ENCODE data around the gene CLINT1. TPM values are rescaled to one million over a fixed set of nuclear protein-coding genes. Genes with fewer than 3 reads are reported as not detected.
A peak's percentile ranks its signal among the peaks of the same experiment; 100 is the strongest.

CLINT1 gene
- total and polyA plus RNA-seq, 2 experiments from 2014 or later, result 71.7 to 101 TPM

DNA sequence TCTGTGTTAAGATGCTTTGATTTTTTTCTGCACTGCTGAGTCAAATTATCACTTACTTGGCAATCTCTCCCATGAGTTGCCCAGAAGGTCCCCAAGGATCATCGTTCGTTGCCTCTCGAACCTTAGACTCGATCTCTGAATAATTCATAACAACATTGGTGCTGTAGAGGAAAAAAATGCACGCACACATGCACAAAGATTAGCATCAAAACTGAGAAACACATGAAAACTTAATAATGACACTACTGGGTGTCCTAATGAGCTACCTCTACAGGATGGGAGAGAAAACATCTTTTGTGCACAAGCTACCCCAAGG is 41.6 kb downstream of the CLINT1 start (continued):
- TF ChIP-seq, protein P1, sequence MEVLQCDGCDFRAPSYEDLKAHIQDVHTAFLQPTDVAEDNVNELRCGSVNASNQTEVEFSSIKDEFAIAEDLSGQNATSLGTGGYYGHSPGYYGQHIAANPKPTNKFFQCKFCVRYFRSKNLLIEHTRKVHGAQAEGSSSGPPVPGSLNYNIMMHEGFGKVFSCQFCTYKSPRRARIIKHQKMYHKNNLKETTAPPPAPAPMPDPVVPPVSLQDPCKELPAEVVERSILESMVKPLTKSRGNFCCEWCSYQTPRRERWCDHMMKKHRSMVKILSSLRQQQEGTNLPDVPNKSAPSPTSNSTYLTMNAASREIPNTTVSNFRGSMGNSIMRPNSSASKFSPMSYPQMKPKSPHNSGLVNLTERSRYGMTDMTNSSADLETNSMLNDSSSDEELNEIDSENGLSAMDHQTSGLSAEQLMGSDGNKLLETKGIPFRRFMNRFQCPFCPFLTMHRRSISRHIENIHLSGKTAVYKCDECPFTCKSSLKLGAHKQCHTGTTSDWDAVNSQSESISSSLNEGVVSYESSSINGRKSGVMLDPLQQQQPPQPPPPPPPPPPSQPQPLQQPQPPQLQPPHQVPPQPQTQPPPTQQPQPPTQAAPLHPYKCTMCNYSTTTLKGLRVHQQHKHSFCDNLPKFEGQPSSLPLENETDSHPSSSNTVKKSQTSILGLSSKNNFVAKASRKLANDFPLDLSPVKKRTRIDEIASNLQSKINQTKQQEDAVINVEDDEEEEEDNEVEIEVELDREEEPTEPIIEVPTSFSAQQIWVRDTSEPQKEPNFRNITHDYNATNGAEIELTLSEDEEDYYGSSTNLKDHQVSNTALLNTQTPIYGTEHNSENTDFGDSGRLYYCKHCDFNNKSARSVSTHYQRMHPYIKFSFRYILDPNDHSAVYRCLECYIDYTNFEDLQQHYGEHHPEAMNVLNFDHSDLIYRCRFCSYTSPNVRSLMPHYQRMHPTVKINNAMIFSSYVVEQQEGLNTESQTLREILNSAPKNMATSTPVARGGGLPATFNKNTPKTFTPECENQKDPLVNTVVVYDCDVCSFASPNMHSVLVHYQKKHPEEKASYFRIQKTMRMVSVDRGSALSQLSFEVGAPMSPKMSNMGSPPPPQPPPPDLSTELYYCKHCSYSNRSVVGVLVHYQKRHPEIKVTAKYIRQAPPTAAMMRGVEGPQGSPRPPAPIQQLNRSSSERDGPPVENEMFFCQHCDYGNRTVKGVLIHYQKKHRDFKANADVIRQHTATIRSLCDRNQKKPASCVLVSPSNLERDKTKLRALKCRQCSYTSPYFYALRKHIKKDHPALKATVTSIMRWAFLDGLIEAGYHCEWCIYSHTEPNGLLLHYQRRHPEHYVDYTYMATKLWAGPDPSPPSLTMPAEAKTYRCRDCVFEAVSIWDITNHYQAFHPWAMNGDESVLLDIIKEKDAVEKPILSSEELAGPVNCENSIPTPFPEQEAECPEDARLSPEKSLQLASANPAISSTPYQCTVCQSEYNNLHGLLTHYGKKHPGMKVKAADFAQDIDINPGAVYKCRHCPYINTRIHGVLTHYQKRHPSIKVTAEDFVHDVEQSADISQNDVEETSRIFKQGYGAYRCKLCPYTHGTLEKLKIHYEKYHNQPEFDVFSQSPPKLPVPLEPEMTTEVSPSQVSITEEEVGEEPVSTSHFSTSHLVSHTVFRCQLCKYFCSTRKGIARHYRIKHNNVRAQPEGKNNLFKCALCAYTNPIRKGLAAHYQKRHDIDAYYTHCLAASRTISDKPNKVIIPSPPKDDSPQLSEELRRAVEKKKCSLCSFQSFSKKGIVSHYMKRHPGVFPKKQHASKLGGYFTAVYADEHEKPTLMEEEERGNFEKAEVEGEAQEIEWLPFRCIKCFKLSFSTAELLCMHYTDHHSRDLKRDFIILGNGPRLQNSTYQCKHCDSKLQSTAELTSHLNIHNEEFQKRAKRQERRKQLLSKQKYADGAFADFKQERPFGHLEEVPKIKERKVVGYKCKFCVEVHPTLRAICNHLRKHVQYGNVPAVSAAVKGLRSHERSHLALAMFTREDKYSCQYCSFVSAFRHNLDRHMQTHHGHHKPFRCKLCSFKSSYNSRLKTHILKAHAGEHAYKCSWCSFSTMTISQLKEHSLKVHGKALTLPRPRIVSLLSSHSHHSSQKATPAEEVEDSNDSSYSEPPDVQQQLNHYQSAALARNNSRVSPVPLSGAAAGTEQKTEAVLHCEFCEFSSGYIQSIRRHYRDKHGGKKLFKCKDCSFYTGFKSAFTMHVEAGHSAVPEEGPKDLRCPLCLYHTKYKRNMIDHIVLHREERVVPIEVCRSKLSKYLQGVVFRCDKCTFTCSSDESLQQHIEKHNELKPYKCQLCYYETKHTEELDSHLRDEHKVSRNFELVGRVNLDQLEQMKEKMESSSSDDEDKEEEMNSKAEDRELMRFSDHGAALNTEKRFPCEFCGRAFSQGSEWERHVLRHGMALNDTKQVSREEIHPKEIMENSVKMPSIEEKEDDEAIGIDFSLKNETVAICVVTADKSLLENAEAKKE (CRISPR knock-in tag; IDR thresholded peaks at IDR 0.05), result no peak
- TF ChIP-seq EZH2phosphoT487 (IDR thresholded peaks at IDR 0.05; ENCODE audit: unreplicated experiment) (no peak), JUNB (IDR thresholded peaks at IDR 0.05; ENCODE audit: unreplicated experiment) (no peak), NANOG (IDR thresholded peaks at IDR 0.05; ENCODE audit: borderline replicate concordance) (no peak), ZNF331 (CRISPR knock-in tag; IDR thresholded peaks at IDR 0.05; ENCODE audit: low read depth) (no peak), STAT1 (IDR thresholded peaks at IDR 0.05; ENCODE audit: unreplicated experiment) (no peak)
- TF ChIP-seq, protein P2, sequence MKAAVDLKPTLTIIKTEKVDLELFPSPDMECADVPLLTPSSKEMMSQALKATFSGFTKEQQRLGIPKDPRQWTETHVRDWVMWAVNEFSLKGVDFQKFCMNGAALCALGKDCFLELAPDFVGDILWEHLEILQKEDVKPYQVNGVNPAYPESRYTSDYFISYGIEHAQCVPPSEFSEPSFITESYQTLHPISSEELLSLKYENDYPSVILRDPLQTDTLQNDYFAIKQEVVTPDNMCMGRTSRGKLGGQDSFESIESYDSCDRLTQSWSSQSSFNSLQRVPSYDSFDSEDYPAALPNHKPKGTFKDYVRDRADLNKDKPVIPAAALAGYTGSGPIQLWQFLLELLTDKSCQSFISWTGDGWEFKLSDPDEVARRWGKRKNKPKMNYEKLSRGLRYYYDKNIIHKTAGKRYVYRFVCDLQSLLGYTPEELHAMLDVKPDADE (IDR thresholded peaks at IDR 0.05), result no peak

DNA sequence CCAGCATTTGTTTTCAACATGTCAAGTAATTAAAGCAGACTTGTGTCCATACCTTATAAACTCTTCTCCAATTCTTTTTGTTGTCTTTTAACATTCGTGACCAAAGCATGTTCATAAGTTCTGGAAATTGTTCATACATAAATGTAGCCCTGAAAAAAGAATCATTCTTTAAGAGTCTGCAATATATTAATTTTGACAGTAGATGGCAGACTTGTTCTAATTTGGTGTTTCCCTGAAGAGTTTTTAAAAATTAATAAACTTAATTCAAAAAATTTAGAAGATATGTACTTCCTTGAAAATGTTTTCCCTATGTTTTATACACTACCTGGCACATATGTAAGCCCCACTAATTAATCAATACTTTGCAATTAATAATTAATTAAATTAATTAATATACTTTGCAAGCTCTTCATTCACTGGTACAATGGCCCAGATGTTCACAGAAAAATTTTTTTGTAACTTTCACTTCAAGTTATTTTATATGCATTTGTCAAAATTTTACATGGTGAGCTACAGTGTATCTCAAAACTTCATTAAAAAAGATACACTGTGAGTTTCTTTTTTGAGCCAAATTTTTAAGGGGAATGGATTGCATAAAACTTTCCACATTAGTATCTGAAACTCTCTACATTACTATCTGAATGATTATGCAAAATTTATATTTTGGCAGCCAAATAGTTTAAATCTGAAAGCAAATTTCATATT is 42.1 kb downstream of the CLINT1 start:
- Mint-ChIP-seq H3K4me1 (peaks cover 21% of the 10 kb centered on the region), H3K27ac (no peak overlapping the region), H3K4me3 (no peak overlapping the region), H3K9me3 (no peaks in the 10 kb centered on the region), H3K27me3 (ENCODE audit: insufficient read depth, low read depth, poor library complexity) (no peaks in the 10 kb centered on the region), H3K36me3 (ENCODE audit: low read depth) (peaks cover 29% of the 10 kb centered on the region)
- Histone ChIP-seq H3K4me1 (ENCODE audit: insufficient read depth) (peaks cover 10% of the 10 kb centered on the region), H3K79me2 (replicated peaks; ENCODE audit: insufficient read depth) (peaks cover 55% of the 10 kb centered on the region), H3K27me3 (ENCODE audit: insufficient read depth) (no peaks in the 10 kb centered on the region), H3K27ac (ENCODE audit: low read depth) (no peak overlapping the region), H2AFZ (no peak overlapping the region), H3F3A (replicated peaks; ENCODE audit: low read depth) (no peaks in the 10 kb centered on the region), H4K20me1 (replicated peaks; ENCODE audit: insufficient read depth) (peaks cover 13% of the 10 kb centered on the region), H3K36me3 (ENCODE audit: insufficient read depth) (peaks cover 28% of the 10 kb centered on the region), H3K4me3 (no peak overlapping the region), H3K9me2 (ENCODE audit: insufficient read depth) (no peaks in the 10 kb centered on the region), H3K4me2 (no peak overlapping the region)
- TF ChIP-seq NANOG (IDR thresholded peaks at IDR 0.05; ENCODE audit: borderline replicate concordance), result no peak
- TF ChIP-seq, protein P3, sequence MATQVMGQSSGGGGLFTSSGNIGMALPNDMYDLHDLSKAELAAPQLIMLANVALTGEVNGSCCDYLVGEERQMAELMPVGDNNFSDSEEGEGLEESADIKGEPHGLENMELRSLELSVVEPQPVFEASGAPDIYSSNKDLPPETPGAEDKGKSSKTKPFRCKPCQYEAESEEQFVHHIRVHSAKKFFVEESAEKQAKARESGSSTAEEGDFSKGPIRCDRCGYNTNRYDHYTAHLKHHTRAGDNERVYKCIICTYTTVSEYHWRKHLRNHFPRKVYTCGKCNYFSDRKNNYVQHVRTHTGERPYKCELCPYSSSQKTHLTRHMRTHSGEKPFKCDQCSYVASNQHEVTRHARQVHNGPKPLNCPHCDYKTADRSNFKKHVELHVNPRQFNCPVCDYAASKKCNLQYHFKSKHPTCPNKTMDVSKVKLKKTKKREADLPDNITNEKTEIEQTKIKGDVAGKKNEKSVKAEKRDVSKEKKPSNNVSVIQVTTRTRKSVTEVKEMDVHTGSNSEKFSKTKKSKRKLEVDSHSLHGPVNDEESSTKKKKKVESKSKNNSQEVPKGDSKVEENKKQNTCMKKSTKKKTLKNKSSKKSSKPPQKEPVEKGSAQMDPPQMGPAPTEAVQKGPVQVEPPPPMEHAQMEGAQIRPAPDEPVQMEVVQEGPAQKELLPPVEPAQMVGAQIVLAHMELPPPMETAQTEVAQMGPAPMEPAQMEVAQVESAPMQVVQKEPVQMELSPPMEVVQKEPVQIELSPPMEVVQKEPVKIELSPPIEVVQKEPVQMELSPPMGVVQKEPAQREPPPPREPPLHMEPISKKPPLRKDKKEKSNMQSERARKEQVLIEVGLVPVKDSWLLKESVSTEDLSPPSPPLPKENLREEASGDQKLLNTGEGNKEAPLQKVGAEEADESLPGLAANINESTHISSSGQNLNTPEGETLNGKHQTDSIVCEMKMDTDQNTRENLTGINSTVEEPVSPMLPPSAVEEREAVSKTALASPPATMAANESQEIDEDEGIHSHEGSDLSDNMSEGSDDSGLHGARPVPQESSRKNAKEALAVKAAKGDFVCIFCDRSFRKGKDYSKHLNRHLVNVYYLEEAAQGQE (IDR thresholded peaks at IDR 0.05; ENCODE audit: unreplicated experiment), result no peak
- TF ChIP-seq EZH2phosphoT487 (IDR thresholded peaks at IDR 0.05; ENCODE audit: unreplicated experiment), result no peak
- TF ChIP-seq CREB1 (CRISPR knock-in tag; IDR thresholded peaks at IDR 0.05; ENCODE audit: low read depth), result no peak
- TF ChIP-seq, protein P4, sequence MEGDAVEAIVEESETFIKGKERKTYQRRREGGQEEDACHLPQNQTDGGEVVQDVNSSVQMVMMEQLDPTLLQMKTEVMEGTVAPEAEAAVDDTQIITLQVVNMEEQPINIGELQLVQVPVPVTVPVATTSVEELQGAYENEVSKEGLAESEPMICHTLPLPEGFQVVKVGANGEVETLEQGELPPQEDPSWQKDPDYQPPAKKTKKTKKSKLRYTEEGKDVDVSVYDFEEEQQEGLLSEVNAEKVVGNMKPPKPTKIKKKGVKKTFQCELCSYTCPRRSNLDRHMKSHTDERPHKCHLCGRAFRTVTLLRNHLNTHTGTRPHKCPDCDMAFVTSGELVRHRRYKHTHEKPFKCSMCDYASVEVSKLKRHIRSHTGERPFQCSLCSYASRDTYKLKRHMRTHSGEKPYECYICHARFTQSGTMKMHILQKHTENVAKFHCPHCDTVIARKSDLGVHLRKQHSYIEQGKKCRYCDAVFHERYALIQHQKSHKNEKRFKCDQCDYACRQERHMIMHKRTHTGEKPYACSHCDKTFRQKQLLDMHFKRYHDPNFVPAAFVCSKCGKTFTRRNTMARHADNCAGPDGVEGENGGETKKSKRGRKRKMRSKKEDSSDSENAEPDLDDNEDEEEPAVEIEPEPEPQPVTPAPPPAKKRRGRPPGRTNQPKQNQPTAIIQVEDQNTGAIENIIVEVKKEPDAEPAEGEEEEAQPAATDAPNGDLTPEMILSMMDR (conservative IDR thresholded peaks at IDR 0.05; ENCODE audit: low read depth in 2 of 2), result peak in 1 of 2 experiments; percentile 64; a peak in 3 of 4 replicates
- DNase-seq (ENCODE audit: low spot score) (no peak), ATAC-seq (no peak)
